B cell (primary cell): ENCODE data around the gene IPO13. TPM values are rescaled to one million over a fixed set of nuclear protein-coding genes. Genes with fewer than 3 reads are reported as not detected.

Experiments
- ATAC-seq: fragments of 200-7000 bp; cut with Tn5 transposase; one replicate; pipeline ENCODE4 v1.10.0; 2021; ENCODE audit warnings: low read depth, mild to moderate bottlenecking, moderate number of reproducible peaks, moderate library complexity
- CTCF ChIA-PET: fragments of 350-600 bp; sonication (Branson Sonifier 250); formaldehyde crosslinking; loops from one replicate; lab custom pipeline; 2021; ENCODE audit warnings: antibody characterized with exemption, inconsistent platforms; lab: Charles Lee
- POLR2A ChIA-PET: fragments of 350-600 bp; sonication (Branson Sonifier 250); formaldehyde crosslinking; loops from one replicate; lab custom pipeline; 2021; ENCODE audit warnings: antibody characterized with exemption; lab: Charles Lee
- DNase-seq: peaks from one replicate; pipeline ENCODE4 v3.0.0; 2013
- H2AFZ ChIP-seq: 2 replicates; pipeline ENCODE4 v1.6.1; 2012; ENCODE audit warnings: mild to moderate bottlenecking, low read depth, low read length; ENCODE audit not compliant: insufficient read depth, poor library complexity, severe bottlenecking
- H3K27ac ChIP-seq, 2 donors: 1 replicate in 1 of 2; 2 replicates in 1 of 2; pipeline ENCODE4 v1.5.1; 2012 to 2013; ENCODE audit warnings: low read length in 2 of 2, mild to moderate bottlenecking in 2 of 2, moderate library complexity in 1 of 2
- H3K27me3 ChIP-seq, 4 experiments: fragments of 200-600 bp in 1 of 4; sonication (generic) in 1 of 4; replicated peaks in 1 of 4; 1 replicate in 2 of 4; 2 replicates in 2 of 4; pipeline versions ENCODE4 v1.6.1 to v1.7.0; 2013 to 2016; ENCODE audit warnings: low read length in 3 of 4, mild to moderate bottlenecking in 2 of 4, mixed read lengths in 1 of 4, moderate library complexity in 1 of 4; ENCODE audit not compliant: insufficient read depth in 4 of 4, control insufficient read depth in 3 of 4; ENCODE audit errors: control extremely low read depth in 1 of 4
- H3K36me3 ChIP-seq, 2 experiments: replicated peaks in 1 of 2; 1 replicate in 1 of 2; 2 replicates in 1 of 2; pipeline versions ENCODE4 v1.6.1 to v1.7.1; 2013; ENCODE audit warnings: low read length in 1 of 2; ENCODE audit not compliant: insufficient read depth in 2 of 2, control insufficient read depth in 1 of 2; ENCODE audit errors: control extremely low read depth in 1 of 2, extremely low read depth in 1 of 2
- H3K4me1 ChIP-seq, 2 donors: fragments of 200-600 bp in 1 of 2; sonication (generic) in 1 of 2; 1 replicate in 1 of 2; 2 replicates in 1 of 2; pipeline versions ENCODE4 v1.5.1 to v1.6.1; 2013 to 2017; ENCODE audit warnings: low read length in 2 of 2; ENCODE audit not compliant: control insufficient read depth in 2 of 2, insufficient read depth in 2 of 2
- H3K4me2 ChIP-seq: replicated peaks from 2 replicates; pipeline ENCODE3; 2012; ENCODE audit warnings: mild to moderate bottlenecking, low read depth, low read length; ENCODE audit not compliant: poor library complexity, severe bottlenecking
- H3K4me3 ChIP-seq, 5 experiments: fragments of 200-600 bp in 1 of 5; sonication (generic) in 1 of 5; 1 replicate in 3 of 5; 2 replicates in 2 of 5; pipeline versions ENCODE4 v1.5.1 to v1.7.0; 2011 to 2016; ENCODE audit warnings: low read length in 4 of 5, mild to moderate bottlenecking in 4 of 5, low read depth in 2 of 5, control low read depth in 1 of 5, moderate library complexity in 1 of 5; ENCODE audit not compliant: insufficient read depth in 1 of 5; ENCODE audit errors: control extremely low read depth in 1 of 5, extremely low read depth in 1 of 5
- H3K79me2 ChIP-seq: fragments of 200-600 bp; sonication (generic); one replicate; pipeline ENCODE4 v1.6.0; 2016; ENCODE audit warnings: low read length; ENCODE audit not compliant: control insufficient read depth, insufficient read depth
- H3K9ac ChIP-seq: fragments of 200-600 bp; sonication (generic); 2 replicates; pipeline ENCODE4 v1.6.1; 2017; ENCODE audit warnings: mild to moderate bottlenecking, low read length, moderate library complexity
- H3K9me3 ChIP-seq, 3 donors: one replicate each; pipeline versions ENCODE4 v1.6.1 to v1.7.1; 2013; ENCODE audit warnings: low read length in 2 of 3; ENCODE audit not compliant: control insufficient read depth in 2 of 3, insufficient read depth in 1 of 3; ENCODE audit errors: control extremely low read depth in 1 of 3
- H4K20me1 ChIP-seq: 2 replicates; pipeline ENCODE4 v1.6.0; 2012; ENCODE audit warnings: mild to moderate bottlenecking, low read length; ENCODE audit not compliant: insufficient read depth, control insufficient read depth, poor library complexity, severe bottlenecking
- H3K27ac Mint-ChIP-seq: one replicate; pipeline ENCODE4 v1.8.0; 2021; ENCODE audit warnings: mixed read lengths
- H3K27me3 Mint-ChIP-seq: one replicate; pipeline ENCODE4 v1.8.0; 2021; ENCODE audit warnings: mixed read lengths
- H3K4me1 Mint-ChIP-seq: one replicate; pipeline ENCODE4 v1.8.0; 2021; ENCODE audit warnings: mixed read lengths
- H3K4me3 Mint-ChIP-seq: one replicate; pipeline ENCODE4 v1.8.0; 2021; ENCODE audit warnings: mixed read lengths
- H3K9me3 Mint-ChIP-seq: one replicate; pipeline ENCODE4 v1.8.0; 2022; ENCODE audit warnings: mixed read lengths; ENCODE audit not compliant: insufficient read depth
- EZH2 ChIP-seq: IDR thresholded peaks from 2 replicates; pipeline ENCODE4 v1.6.1; 2012; ENCODE audit warnings: borderline replicate concordance, low read depth, mild to moderate bottlenecking, moderate library complexity, low read length; ENCODE audit not compliant: insufficient read depth, poor library complexity, severe bottlenecking
- WGBS: methylation state at CpG from one replicate; pipeline ENCODE4 v1.1.5; 2013; ENCODE audit warnings: missing lambda C conversion rate; ENCODE audit not compliant: insufficient coverage; 5-methylcytosine and 5-hydroxymethylcytosine counted together
- intact Hi-C: fragments of 100-400 bp; cut with micrococcal nuclease; formaldehyde crosslinking; loops from one replicate; pipeline ENCODE4 v1.10.0; 2022
- polyA plus RNA-seq: library from polyadenylated mRNA; depleted of rRNA; stranded (reverse); fragments of >200 nt; gene quantifications from 2 replicates; pipeline ENCODE4 v1.2.3, GENCODE V29; 2012
- total RNA-seq, 2 donors: library from RNA; stranded (reverse); fragments of 120-200 nt in 1 of 2; gene quantifications; 1 replicate in 1 of 2; 2 replicates in 1 of 2; pipeline versions ENCODE4 v1.2.3 to v1.2.4, GENCODE V29; 2013 to 2022
- TF ChIP-seq, protein P1 (sequence below): fragments of 200-600 bp; IDR thresholded peaks from one replicate; pipeline ENCODE4 v1.8.0; 2022; ENCODE audit warnings: antibody characterized with exemption, mild to moderate bottlenecking

Gene IPO13
- total and polyA plus RNA-seq, 2 donors (not counting 1 experiment from before 2014, with no cell fraction given): 18.7 to 19.7 TPM

GRCh38 chr1:44015206-44015605 lies 68.5 kb downstream of the IPO13 start:
- peaks cover 9% of the 10 kb centered on the region for H3K27me3 Mint-ChIP-seq
- Histone ChIP-seq H3K4me3 (no peak overlapping the region), H3K9me3 (no peaks in the 10 kb centered on the region), H3K27ac (no peak overlapping the region), H4K20me1 (no peaks in the 10 kb centered on the region), H3K9ac (no peak overlapping the region), H3K4me2 (no peak overlapping the region), H2AFZ (no peak overlapping the region), H3K4me1 (no peaks in the 10 kb centered on the region), H3K27me3 (no peaks in the 10 kb centered on the region), H3K79me2 (no peaks in the 10 kb centered on the region), H3K36me3 (no peaks in the 10 kb centered on the region)
- intact Hi-C loops: no loop called here
- no peak for TF ChIP-seq EZH2
- TF ChIP-seq, protein P1, sequence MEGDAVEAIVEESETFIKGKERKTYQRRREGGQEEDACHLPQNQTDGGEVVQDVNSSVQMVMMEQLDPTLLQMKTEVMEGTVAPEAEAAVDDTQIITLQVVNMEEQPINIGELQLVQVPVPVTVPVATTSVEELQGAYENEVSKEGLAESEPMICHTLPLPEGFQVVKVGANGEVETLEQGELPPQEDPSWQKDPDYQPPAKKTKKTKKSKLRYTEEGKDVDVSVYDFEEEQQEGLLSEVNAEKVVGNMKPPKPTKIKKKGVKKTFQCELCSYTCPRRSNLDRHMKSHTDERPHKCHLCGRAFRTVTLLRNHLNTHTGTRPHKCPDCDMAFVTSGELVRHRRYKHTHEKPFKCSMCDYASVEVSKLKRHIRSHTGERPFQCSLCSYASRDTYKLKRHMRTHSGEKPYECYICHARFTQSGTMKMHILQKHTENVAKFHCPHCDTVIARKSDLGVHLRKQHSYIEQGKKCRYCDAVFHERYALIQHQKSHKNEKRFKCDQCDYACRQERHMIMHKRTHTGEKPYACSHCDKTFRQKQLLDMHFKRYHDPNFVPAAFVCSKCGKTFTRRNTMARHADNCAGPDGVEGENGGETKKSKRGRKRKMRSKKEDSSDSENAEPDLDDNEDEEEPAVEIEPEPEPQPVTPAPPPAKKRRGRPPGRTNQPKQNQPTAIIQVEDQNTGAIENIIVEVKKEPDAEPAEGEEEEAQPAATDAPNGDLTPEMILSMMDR: no peak
- H3K4me1 Mint-ChIP-seq: no peaks in the 10 kb centered on the region
- 100% methylated on average over 1 of the region's 3 CpGs for WGBS
- ATAC-seq (no peak), DNase-seq (no peak)
- POLR2A ChIA-PET: no interaction called here
- CTCF ChIA-PET: interaction anchor here (2.5 to 3.6 kb wide), 3 partner anchors 10 to 21 kb away, joined by 8 to 21 read pairs (median 21); partner anchors contain the start of gene SLC6A9
- H3K27ac Mint-ChIP-seq: no peak overlapping the region
- H3K4me3 Mint-ChIP-seq: no peak overlapping the region
- no peaks in the 10 kb centered on the region for H3K9me3 Mint-ChIP-seq

DNA sequence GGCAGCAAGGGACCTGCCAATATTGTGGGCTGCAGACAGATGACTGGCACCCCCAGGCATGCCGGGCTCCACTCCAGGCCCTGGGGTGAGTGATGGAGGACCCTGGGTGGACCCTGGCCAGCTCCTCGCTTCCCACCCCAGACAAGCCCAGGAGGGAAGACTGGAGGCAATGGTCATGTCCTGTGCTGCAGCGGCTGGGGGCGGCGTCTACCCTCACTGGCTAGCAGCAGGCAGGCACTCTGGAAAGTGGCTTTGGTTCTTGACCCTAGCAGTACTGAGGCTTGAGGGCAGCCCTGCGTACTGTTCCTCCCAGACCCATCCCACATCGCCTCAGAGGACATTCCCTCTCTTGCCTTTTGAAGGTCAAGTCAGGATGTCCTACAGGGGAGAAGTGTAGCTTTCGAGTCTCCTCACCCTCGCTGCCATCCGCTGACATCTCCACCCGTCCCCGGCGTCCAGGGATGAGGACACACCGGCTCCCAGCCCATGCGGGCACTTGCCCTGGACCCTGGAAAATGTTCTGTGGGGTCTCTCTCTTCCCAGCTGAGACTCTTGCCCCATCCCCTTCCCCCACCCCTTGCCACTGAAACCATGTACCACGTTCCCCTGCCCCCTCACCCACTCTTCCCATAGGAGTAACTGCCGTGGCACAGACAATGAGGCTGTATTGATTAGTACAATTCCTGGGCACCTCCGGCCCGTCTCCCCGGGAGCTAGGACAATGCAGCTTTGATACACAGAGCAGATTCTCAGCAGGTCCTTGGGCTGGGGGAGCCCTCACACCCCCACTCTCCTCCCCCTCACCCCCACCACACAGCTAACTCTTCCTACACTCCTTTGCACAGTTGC lies 69.5 kb downstream of the IPO13 start:
- intact Hi-C loops: no loop called here

More for the DNA sequence above, 69.5 kb downstream of the IPO13 start:
- H3K4me1 Mint-ChIP-seq: no peaks in the 10 kb centered on the region
- Histone ChIP-seq H3K9me3 (no peaks in the 10 kb centered on the region), H2AFZ (no peak overlapping the region), H3K9ac (no peak overlapping the region), H3K4me1 (no peaks in the 10 kb centered on the region), H3K4me3 (no peak overlapping the region), H3K4me2 (no peak overlapping the region), H3K36me3 (no peaks in the 10 kb centered on the region), H3K27me3 (no peaks in the 10 kb centered on the region), H4K20me1 (no peaks in the 10 kb centered on the region), H3K79me2 (no peaks in the 10 kb centered on the region), H3K27ac (no peak overlapping the region)
- CTCF ChIA-PET: interaction anchor here (0.8 to 3.6 kb wide), 4 partner anchors 10 to 25 kb away, joined by 3 to 21 read pairs (median 12); partner anchors contain the start of gene CCDC24
- POLR2A ChIA-PET: no interaction called here
- DNase-seq (no peak), ATAC-seq (no peak)
- WGBS: 94% methylated on average over 20 of the region's 20 CpGs
- H3K27ac Mint-ChIP-seq: no peak overlapping the region
- H3K4me3 Mint-ChIP-seq: no peak overlapping the region
- TF ChIP-seq EZH2: no peak
- TF ChIP-seq, protein P1: no peak
- no peaks in the 10 kb centered on the region for H3K9me3 Mint-ChIP-seq
- H3K27me3 Mint-ChIP-seq: peaks cover 9% of the 10 kb centered on the region
